NCI-H2081 treated with DMSO at 0.1 percent for 48 hours (cell line): ENCODE measurements around the gene GNAQ.

Source experiments
- DNase-seq: peaks from one replicate; lab custom pipeline; 2025; lab: John Stamatoyannopoulos, UW

Gene GNAQ

DNA sequence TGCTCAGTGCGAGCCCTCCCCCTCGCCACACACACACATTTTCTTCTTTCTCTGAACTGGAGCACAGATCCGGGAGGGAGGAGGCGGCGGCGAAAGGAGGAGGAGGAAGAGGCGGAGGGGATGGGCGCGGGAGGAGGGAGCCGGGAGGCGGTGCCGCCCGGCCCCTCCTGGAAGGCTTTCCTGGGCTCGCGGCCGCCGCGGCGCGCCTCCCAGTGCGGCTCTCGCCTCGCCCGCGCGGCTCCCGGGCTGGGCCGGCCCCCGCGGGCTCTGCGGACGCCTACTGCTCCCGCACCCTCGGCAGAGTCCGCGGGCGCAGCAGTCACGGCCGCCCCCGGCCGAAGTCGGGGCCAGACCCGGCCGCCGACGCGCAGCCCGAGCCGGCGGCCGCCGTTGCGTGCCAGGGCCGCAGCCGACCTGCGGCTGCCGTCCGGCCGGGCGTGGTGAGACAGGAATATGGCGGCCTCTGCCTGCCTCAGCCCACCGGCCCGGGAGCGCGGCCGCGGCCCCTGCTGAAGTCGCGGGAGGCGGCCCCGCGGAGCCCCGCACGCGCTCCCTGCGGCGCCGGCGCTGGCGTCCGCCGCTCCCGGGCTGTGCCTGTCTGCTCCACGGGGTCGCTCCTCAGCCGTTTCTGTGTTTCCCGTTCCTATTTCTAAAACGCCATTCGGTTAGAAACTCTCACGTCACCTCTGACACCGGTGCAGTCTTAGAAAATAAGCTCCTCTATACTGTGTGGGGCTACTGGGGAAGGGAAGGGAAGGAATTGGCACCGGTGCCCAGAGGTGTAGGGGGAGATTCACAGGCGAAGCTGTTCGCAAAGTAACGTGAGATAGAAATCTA, 500 bp upstream of the GNAQ start:
- DNase-seq, result peak; percentile 59

DNA sequence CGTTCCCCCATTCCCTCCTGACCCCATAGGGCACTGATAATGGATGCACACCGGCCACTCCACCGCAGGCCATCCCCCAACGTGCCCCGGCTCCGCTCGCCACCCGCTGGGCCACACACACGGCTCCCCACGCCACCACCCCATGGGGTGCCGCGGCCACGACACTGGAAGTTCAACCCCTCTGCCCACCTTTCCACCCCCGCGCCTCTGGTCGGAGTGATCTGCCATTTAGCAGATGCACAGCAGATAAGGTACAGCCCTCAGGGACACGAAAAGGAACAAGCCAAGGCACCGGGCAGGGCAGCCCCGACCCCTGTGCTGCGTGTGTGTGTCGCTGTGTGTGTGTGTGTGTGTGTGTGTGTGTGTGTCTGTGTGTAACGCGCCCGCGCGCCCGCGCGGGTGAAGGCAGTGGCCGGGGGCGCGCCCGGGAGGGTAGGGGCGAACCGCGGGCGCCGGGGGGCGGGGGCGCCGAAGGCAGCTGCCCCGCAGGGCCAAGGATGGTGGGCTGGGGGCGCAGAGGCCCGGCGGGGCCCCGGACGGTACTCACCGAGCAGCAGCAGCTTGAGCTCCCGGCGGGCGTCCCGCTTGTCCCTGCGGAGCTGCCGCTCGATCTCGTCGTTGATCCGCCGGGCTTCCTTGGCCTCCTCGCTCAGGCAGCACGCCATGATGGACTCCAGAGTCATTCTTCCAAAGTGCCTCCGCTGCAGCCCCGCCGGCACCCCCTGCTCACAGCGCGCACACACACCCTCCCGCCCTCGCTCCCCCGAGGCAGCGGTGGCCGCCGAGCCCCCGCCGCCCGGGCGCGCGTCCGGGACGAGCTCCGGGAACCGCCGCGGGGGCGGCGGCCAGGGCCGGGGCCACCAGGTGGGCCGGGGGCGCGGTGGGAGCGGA, 813 bp downstream of the GNAQ start:
- DNase-seq, result no peak

DNA sequence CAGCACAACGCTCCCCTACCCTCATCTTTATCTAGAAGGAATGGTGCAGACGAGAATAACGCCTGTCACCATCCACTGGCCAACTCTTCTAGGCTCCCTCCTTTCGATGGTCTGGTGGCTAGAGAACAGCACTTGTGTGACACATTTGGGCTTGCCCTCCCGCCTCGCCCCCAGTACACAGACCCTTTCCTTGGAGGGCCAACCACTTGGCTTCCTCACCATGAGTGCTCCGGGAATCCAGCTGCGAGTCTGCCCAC, 1.4 kb downstream of the GNAQ start:
- DNase-seq, result no peak

DNA sequence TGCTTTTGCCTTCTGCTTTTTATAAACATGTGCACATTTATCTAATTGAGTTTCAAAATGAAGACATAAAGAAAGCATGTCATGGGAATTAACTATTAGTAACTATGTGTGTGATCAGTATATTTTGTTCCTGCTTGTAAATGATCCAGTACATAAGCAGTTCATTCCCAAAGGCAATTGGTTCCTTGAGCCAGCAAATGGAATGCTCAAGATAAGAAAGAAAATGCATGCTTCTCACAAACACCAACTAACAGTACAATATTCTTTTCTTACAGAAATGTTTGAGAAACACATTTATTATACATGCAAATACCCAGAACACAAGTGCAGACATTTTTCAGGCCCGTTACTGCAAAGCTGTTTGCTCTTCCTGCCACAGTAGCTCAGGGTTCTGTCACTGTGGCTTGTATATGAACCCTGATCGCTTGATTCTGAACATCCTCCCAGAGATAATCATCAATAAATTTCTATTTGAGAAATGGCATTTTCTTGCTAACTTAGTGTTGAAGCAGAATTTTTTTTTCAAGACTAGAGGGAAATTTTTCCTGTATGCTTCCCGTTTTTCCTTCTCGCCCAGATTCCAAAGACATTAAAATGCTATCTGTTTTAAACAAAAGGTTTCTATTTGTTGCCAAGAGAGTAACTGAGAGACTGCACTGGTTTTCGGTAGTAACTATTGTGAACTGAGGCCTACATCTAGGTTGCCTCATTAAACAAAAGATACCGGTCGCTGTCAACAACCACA, 1.9 kb downstream of the GNAQ start:
- DNase-seq, result no peak

DNA sequence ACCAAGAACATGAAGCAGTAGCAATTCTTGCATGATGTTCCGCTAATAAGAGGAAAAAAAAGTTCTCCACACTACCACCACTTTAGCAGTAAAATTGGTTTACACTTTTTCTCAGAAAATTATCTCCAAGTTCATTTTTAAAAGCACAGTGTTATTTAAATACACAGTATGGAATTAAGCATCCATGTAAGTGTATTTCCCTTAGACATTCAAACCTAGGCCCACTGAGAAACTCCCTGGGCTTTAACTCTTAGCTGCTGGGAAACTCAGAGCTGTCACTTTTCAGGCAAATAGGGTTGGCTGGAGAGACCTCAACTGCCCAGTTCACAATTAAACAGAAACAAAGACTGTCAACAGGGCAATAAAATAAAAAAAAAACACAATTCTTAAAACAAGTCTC, 2.7 kb downstream of the GNAQ start:
- DNase-seq, result no peak

DNA sequence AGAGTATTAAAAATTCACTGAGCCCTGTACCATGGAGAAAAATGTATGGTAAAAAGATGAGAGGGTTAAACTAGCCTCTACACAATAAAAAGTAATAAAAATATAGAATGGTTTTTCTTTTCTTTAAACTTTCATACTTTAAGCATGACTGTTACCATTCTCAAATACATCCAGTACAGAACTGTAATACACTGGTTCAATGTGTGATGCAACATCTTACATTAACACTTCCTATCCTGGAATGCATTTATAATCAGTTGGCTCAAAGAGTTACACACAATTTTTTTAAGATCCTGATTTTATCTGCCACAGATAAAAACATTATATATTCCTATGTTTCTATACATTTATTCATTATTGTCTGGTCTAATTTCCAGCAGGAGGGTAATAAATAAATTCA, 4.7 kb downstream of the GNAQ start:
- DNase-seq, result no peak

DNA sequence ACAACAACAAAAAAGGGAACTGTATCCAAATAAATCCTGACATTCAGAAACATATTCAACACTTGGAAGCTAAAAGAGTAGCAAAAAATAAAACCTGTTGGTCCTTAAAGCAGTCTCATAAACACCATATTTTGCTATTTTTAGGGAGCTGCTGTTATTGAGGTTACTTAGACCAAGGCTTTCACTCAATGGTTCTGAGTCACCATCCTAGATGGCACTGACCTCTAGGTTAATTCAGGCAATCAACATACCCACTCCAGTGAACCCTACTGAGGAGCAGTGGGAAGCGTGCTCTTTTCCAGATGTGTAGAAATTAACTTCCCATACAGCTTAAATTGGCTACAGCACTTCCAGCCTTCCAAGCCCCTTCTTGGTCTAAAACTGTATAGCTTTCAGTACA, 5.2 kb downstream of the GNAQ start:
- no peak for DNase-seq

DNA sequence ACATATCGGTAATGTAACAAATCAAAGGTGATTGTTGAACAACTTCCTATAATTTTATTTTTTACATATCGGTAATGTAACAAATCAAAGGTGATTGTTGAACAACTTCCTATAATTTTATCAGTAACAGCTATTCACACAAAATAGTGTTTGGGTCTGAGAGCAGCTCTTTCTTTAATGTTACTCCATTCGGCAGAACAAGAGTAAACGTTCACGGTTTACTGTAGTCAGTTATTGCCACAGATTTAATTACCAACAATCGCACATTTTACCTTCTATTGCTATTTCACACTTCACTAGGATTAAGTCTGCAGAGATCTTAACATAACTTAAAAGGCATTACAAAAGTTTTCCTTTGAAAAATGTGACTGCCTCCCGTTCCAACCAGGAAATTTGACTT, 6.4 kb downstream of the GNAQ start:
- no peak for DNase-seq

DNA sequence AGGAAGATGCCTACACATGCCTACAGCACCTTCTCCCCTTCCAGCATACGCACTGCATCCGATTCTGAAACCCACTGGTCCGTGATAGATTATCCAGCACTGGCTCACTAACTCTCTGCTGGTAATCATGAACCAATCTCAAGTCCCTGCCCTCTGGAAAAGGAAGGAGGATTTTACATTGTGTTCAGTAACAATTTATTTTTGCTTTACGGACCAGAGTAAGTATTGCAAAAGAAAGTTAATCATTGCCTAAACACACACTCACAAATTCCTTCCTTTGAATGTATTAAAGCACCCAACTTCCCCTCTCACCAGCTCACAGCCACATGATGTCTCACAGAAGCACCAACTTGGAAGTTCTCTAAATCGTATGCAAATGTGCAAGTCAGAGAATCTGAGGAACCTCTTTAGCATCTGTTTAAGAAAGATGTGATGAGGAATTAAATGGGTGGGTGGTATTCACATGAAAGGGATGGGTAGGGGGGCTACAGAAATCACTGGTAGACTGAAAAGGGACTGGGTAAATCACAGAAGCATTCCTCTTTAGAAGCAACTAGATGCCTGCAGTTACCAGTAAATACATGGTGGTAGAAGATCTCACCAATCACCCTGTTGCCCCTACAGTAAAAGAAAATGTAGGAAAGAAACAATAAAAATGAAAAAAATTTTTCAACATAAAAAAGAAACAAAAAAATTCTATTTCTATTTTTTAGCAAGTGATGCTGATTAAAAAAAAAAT, 8.4 kb downstream of the GNAQ start:
- no peak for DNase-seq

DNA sequence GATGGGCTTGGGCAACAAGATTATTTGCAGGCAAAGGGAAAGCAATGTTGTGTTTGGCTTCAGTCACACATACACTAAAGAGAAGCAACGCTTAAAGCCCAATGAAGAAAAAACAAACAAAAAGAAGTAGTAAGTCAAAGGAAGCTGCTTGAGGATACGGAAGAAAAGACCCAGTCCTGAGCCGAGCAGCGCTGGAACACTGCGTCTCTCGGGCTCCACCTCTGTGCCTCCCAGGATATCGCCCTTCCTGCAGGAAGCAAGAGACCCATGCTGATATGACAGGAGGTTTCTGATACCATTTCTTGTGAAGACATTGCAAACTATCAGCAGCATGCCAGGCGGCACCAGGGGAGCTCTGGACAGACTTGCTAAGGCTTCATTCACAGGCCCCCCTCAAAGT, 9.9 kb downstream of the GNAQ start:
- no peak for DNase-seq

DNA sequence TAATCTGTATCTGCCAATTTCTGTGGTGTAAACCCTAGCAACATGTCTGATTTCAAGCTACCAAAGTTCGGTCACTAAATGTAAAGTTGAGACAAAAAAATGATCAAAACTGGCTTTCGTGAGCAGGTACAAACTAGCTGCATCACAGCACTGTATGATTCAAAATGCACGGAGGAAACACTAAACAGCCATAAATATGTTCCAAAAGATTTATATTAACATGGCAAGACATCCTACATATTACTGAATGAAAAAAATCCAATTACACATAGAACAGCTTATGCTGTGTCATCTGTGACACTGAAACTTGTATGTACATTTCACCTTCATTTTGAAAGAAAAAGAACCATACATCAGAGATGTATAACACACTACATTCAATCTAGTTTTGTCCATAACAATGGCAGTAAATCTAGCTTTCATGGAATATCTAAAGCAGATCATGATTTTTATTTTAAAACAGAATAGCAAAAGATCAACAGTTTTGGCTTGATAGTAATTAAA, 14.4 kb downstream of the GNAQ start:
- DNase-seq, result no peak

DNA sequence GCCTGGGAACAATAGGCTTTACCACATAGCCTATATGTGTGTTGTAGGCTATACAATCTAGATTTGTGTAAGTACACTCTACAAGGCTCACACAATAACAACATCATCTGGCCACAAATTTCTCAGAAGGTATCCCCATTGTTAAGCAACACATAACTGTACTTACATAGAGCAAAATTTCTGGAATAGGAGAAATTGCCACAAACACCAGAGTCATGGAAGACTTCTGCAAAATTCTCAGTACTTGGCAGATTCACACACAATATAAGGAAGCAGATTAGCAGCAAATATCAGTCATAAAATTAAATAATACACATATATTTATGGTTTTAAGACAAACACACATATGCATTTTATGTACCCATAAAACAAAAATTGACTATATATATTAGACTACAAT, 16.4 kb downstream of the GNAQ start:
- no peak for DNase-seq

DNA sequence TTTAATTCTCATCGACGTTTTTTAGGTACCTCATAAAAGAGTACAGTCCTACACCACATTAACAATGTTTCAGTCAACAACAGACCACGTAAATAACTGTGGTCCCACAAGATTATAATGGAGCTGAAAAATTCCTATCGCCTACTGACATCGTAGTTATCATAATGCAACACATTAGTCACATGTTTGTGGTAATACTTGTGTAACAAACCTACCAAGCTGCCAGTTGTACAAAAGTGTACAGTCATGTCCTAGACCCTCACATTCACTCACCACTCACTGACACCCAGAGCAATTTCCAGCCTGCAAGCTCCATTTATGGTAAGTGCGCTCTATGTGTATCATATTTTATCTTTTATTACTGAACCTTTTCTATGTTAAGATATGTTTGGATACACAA, 16.8 kb downstream of the GNAQ start:
- no peak for DNase-seq

DNA sequence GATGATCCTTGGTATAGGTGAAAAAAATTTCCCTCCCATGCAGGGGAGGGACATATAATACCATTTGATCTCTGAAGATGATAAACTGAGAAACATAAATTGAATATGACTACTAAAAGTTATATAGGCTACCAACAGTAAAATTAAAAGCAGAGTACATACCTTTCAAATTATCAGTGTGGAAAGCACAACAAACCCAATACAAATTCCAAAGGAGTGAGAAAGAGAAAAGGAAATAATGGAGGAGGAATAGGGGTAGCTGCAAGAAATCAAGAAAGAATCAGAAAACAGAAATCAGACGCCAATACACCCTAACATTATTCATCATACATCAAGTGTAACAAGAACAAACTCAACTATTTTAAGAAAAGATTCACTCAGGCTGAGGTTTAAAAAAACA, 17.7 kb downstream of the GNAQ start:
- no peak for DNase-seq

DNA sequence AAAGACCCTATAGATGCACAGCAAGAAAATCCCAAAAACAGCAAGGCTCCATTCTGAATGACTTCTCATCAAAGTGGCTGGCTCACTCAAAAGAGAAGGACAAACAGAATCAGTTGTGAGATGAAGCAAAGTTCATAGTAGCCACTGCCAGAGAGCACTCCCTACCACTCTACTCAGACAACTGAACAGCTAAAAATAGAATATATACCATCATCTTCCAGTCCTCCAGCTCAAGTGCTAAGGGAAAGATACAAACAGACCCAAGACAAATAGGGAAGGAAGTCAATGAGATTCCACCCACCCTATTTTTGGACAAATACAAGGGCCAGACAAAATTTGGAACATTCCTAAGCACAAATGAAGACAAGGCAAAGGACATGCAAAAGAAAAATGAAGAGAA, 20.6 kb downstream of the GNAQ start:
- no peak for DNase-seq

DNA sequence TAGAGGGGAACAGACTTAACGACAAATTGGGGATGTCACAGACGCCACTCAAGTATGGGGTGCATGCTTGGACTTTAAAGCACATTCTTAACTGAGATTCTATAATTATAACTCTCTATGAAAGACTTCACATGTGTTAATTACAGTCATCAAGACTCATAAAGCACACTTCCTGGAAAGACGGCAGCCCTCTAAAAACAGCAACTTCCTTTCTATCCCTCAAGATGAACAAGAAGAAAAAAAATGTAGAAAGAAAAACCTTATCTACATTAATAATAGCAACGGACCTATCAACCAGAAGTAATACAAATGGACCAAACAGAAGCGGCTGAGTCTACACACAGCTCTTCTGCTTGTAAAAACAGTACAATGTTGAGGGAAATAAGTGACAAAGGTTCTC, 21.2 kb downstream of the GNAQ start:
- no peak for DNase-seq

DNA sequence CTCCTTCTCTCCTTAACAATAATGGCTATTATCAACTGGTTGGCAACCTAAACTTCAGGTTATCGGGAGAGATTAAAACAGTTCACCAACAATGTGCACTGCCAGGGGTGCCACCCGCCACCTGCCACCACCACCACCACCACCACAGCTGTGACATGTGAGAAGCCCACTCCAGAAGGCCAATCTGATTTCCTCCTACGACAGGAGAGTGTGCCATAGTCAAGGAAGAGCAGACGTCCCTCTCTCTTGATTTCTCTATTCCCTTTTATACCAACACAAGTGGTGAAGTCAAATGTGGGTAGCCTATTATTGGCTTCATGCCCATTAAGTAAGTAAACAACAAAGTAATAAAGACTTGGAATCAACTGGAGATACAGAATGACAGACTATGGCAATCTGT, 22.4 kb downstream of the GNAQ start:
- DNase-seq, result no peak

DNA sequence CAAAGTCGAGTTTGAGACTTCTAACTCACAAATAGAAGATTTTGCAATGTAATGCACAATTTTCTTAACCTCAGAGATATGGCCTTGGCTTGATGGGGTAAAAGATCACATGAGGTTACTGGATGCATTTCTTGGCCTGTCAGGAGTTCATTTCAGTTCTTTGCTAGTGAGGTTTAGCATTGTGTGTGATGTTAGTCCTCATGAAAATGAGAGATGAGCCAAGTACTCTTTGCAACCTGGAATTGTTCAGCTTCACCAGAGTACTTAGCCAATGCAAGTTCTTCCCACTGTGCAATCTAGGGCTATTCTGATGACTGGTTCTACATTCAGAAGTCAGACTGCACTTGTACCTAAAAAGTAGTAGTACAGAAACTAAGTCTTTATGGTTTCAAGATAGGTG, 24.9 kb downstream of the GNAQ start:
- DNase-seq, result no peak

DNA sequence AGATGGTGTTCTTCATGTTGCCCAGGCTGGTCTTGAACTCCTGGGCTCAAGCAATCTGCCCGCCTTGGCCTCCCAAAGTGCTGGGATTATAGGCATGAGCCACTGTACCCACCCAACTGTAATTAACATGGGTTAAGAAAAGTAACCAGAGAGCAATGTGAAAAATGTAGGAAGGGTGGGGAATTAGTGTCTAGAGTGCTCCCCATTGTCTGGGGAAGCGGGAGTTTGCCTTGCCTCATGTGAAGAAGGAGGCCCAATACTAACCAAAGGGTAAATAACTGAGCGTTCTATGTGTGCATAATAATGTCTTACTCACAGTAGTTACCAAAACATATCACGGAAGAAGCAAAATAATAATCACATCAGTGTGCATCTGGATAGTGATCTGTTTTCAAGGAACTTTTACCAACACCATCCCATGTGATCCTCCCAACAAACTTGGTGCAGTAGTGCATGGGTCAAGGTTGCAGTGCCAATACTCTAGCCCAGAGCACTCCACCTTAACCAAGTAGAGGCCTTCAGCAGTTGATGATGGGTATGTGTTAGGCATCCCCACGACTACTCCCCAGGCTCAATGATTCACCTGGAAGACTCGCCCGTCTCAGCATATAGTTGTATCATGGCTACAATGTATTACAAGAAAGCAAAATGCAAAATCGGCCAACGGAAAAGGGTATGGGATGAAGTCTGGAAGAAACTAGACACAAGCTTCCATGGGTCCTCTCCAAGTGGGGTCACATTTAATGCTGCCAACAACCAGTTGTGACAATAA, 26.2 kb downstream of the GNAQ start:
- DNase-seq, result no peak

DNA sequence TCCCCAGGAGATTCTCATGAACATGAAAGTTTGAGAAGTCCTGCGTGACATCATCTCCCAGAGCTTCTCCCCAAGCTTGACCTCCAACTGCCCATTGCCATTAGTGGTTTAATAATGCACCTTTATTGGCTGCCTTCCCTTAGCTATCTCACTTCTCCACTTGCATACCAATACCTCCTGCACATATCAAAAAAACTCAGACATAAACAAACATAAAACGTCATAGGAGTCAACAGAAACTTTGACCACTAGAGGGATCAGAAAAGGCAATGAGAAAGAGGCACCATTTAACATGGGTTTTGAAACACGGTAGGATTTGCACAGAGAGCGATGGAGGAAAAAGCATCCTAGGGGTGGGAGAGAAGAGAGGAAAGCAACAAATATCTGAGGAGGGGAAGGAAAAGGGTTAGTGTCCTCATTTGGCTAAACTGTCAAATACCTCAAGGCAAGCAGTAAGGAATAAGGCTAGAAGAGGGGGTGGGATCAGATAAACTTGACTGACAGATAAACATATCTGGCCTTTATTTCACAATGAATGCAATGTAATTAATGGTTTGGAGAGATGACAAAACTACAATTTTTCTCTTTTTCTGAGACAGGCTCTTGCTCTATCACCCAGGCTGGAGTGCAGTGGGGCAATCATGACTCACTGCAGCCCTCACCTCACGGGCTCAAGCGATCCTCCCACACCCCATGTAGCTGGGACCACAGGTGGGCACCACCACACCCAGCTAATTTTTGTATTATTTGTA, 27.0 kb downstream of the GNAQ start:
- no peak for DNase-seq

DNA sequence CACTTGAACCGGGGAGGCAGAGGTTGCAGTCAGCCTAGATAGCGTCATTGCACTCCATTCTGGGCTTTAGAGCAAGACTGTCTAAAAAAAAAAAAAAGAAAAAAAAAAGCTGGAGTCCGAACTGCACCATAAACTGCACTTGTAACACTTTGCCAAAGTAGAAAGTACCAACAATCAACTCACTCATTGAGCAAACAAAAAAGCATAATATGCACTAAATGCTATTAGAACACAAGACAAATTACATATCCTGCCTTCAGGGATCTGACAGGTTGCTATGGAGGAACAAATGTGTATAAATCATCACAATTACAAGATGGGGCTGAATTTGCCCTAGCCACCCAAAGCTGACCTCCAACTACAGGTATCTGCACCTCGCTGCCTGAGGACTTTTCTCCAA, 27.9 kb downstream of the GNAQ start:
- DNase-seq, result no peak
